PC-9 (cell line): Measurements from ENCODE around the gene CDON.

Source experiments
- CTCF ChIP-seq: fragments of 200-600 bp; sonication (generic); conservative IDR thresholded peaks from 2 replicates; pipeline ENCODE4 v1.6.1; 2017; ENCODE audit warnings: mixed run types, antibody characterized with exemption, mild to moderate bottlenecking, moderate library complexity
- EZH2 ChIP-seq: fragments of 200-600 bp; sonication (generic); IDR thresholded peaks from 2 replicates; pipeline ENCODE4 v1.8.0; 2017; ENCODE audit warnings: antibody characterized with exemption, low read depth

GRCh38 chr11:125982348-125982730, 80.3 kb downstream of the CDON start:
- TF ChIP-seq CTCF, result no peak
- no peak for TF ChIP-seq EZH2
